Gastroesophageal sphincter (tissue), 3 donors: ENCODE results near the gene SLC38A1.

Experiments used
- EP300 ChIP-seq: sonication (generic); formaldehyde crosslinking; IDR thresholded peaks from one replicate; pipeline ENCODE4 v1.6.1; 2017; ENCODE audit warnings: antibody characterized with exemption, mild to moderate bottlenecking
- POLR2A ChIP-seq, 2 donors: fragments of 450-650 bp; IDR thresholded peaks; one replicate each; pipeline ENCODE4 v1.6.1; 2017; ENCODE audit warnings: antibody characterized with exemption in 2 of 2, mild to moderate bottlenecking in 2 of 2, moderate library complexity in 1 of 2
- POLR2AphosphoS5 ChIP-seq: sonication (generic); formaldehyde crosslinking; IDR thresholded peaks from one replicate; pipeline ENCODE4 v1.6.1; 2017; ENCODE audit warnings: antibody characterized with exemption
- TF ChIP-seq, protein P1 (sequence below), 4 experiments: fragments of 200-600 bp in 2 of 4; fragments of 450-650 bp in 2 of 4; sonication (generic) in 1 of 4; IDR thresholded peaks; one replicate each; pipeline ENCODE4 v1.5.1; 2017 to 2019; ENCODE audit warnings: antibody characterized with exemption in 4 of 4, mild to moderate bottlenecking in 2 of 4, moderate library complexity in 2 of 4

DNA sequence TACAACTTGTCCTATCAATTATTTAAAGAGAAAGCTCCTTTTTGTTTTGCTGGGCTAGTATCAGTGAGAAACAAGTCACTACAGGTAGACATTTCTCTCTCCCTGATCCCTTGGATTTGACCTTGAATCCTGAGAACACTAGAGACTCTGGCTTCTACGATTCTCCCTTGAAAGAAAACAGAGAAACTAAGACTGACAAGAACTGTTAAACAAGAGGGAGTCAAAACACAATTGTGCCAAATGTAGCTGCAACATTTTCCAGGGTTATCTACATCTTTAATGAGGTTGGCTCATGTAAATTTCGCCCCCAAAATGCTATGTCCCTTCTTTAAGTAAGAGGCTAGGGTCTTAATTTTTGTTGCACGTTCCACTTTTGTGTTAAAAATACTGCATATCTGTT lies 62.4 kb downstream of the SLC38A1 start:
- TF ChIP-seq POLR2A (IDR thresholded peaks at IDR 0.05) (no peak), POLR2AphosphoS5 (no peak), EP300 (no peak)
- TF ChIP-seq, protein P1, sequence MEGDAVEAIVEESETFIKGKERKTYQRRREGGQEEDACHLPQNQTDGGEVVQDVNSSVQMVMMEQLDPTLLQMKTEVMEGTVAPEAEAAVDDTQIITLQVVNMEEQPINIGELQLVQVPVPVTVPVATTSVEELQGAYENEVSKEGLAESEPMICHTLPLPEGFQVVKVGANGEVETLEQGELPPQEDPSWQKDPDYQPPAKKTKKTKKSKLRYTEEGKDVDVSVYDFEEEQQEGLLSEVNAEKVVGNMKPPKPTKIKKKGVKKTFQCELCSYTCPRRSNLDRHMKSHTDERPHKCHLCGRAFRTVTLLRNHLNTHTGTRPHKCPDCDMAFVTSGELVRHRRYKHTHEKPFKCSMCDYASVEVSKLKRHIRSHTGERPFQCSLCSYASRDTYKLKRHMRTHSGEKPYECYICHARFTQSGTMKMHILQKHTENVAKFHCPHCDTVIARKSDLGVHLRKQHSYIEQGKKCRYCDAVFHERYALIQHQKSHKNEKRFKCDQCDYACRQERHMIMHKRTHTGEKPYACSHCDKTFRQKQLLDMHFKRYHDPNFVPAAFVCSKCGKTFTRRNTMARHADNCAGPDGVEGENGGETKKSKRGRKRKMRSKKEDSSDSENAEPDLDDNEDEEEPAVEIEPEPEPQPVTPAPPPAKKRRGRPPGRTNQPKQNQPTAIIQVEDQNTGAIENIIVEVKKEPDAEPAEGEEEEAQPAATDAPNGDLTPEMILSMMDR (IDR thresholded peaks at IDR 0.05) = no peak
